ENCODE data around the gene TRAPPC14. TPM values are rescaled to one million over a fixed set of nuclear protein-coding genes. Genes with fewer than 3 reads are reported as not detected.
"Not testable (repeated sequence)": the region's sequence is repeated elsewhere in the genome, so short reads cannot be mapped to it uniquely, and the experiment has no call there.

The TRAPPC14 gene, protein sequence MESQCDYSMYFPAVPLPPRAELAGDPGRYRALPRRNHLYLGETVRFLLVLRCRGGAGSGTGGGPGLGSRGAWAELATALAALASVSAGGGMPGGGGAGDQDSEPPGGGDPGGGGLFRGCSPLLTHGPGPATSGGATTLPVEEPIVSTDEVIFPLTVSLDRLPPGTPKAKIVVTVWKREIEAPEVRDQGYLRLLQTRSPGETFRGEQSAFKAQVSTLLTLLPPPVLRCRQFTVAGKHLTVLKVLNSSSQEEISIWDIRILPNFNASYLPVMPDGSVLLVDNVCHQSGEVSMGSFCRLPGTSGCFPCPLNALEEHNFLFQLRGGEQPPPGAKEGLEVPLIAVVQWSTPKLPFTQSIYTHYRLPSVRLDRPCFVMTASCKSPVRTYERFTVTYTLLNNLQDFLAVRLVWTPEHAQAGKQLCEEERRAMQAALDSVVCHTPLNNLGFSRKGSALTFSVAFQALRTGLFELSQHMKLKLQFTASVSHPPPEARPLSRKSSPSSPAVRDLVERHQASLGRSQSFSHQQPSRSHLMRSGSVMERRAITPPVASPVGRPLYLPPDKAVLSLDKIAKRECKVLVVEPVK
- 10 to 100 TPM; 19.7 to 69.0 (median 35.8) TPM for total RNA-seq

- WGBS = under 1% methylated on average over 51 of the region's 87 CpGs
- DNase-seq (ENCODE audit: low spot score in 2 of 2) = peak; percentile 96 to 98
- peaks cover 55% of the 10 kb centered on the region for H3K4me1 ChIP-seq
These were observed at the start of gene TRAPPC14 for GRCh38 chr7:100158229-100159098. TRAPPC14 (minus strand) TSS chr7:100158723; CDS start chr7:100158499, 224 bp downstream.

GRCh38 chr7:100204454-100204853 is 45.9 kb upstream of the TRAPPC14 start:
- no peak overlapping the region for H3K4me3 ChIP-seq
- WGBS = 86% methylated on average over 9 of the region's 9 CpGs
- no peaks in the 10 kb centered on the region for H3K27me3 ChIP-seq
- no peaks in the 10 kb centered on the region for H3K4me1 ChIP-seq
- DNase-seq (ENCODE audit: low spot score in 2 of 2) = no peak
- H3K36me3 ChIP-seq = no peaks in the 10 kb centered on the region
- TF ChIP-seq POLR2AphosphoS5 (IDR thresholded peaks at IDR 0.05) (no peak), POLR2A (IDR thresholded peaks at IDR 0.05) (no peak), EP300 (IDR thresholded peaks at IDR 0.05) (no peak), CTCF (IDR thresholded peaks at IDR 0.05) (no peak)
- H3K9me3 ChIP-seq = no peaks in the 10 kb centered on the region
- H3K27ac ChIP-seq = no peak overlapping the region

More at GRCh38 chr7:100158229-100159098, at the start of gene TRAPPC14:
- Histone ChIP-seq H3K27ac (peak within 1 kb of the TSS; percentile 32), H3K36me3 (peaks cover 30% of the 10 kb centered on the region), H3K9me3 (no peaks in the 10 kb centered on the region), H3K27me3 (no peaks in the 10 kb centered on the region), H3K4me3 (peak within 1 kb of the TSS; percentile 61)
- TF ChIP-seq POLR2A (IDR thresholded peaks at IDR 0.05) = no peak
- TF ChIP-seq EP300 (IDR thresholded peaks at IDR 0.05) = no peak
- TF ChIP-seq POLR2AphosphoS5 (IDR thresholded peaks at IDR 0.05) = no peak
- TF ChIP-seq CTCF (IDR thresholded peaks at IDR 0.05) = no peak

DNA sequence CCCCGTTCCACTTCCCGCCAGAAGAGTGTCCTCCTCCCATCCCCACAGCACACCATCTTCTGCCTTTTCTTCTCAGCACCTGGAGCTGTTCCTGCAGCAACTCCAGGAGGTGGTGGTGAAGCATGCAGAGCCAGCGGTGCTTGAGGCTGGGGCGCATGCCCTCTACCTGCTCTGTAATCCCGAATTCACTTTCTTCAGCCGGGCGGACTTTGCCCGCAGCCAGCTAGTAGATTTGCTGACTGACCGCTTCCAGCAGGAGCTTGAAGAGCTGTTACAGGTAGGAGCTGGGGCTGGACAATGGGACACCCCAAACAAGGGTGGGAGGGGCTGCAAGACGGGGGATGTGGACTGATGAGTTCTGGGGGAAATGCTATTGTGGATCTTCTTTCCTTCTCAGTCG is 42.2 kb upstream of the TRAPPC14 start:
- Histone ChIP-seq H3K4me3 (no peak overlapping the region), H3K4me1 (no peaks in the 10 kb centered on the region), H3K27me3 (no peaks in the 10 kb centered on the region), H3K9me3 (no peaks in the 10 kb centered on the region), H3K27ac (no peak overlapping the region), H3K36me3 (no peaks in the 10 kb centered on the region)
- DNase-seq (ENCODE audit: low spot score in 2 of 2) = no peak
- TF ChIP-seq EP300 (IDR thresholded peaks at IDR 0.05) (no peak), CTCF (IDR thresholded peaks at IDR 0.05) (no peak), POLR2AphosphoS5 (IDR thresholded peaks at IDR 0.05) (no peak), POLR2A (IDR thresholded peaks at IDR 0.05) (no peak)
- WGBS = 89% methylated on average over 10 of the region's 11 CpGs

GRCh38 chr7:100198266-100198665 is 39.7 kb upstream of the TRAPPC14 start:
- WGBS = 90% methylated on average over 10 of the region's 10 CpGs
- Histone ChIP-seq H3K9me3 (no peaks in the 10 kb centered on the region), H3K4me3 (no peak overlapping the region), H3K36me3 (no peaks in the 10 kb centered on the region), H3K27ac (no peak overlapping the region), H3K4me1 (no peaks in the 10 kb centered on the region), H3K27me3 (no peaks in the 10 kb centered on the region)
- no peak for TF ChIP-seq CTCF (IDR thresholded peaks at IDR 0.05)
- TF ChIP-seq EP300 (IDR thresholded peaks at IDR 0.05) = no peak
- TF ChIP-seq POLR2AphosphoS5 (IDR thresholded peaks at IDR 0.05) = no peak
- TF ChIP-seq POLR2A (IDR thresholded peaks at IDR 0.05) = no peak
- DNase-seq (ENCODE audit: low spot score in 2 of 2) = no peak

DNA sequence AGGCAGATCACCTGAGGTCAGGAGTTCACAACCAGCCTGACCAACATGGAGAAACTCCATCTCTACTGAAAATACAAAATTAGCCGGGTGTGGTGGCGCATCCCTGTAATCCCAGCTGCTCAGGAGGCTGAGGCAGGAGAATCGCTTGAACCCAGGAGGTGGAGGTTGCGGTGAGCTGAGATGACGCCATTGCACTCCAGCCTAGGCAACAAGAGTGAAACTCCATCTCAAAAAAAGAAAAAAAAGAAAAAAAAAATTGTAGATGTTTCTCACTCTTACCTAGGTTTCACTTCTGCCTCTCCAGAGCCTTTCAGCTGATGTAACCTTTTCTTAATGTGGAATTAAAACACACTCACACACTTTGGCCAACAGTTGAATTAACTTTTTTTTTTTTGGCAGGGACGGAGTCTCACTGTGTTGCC is 37.4 kb upstream of the TRAPPC14 start:
- not testable (repeated sequence) for H3K27ac ChIP-seq; H3K36me3 ChIP-seq; H3K9me3 ChIP-seq; H3K4me1 ChIP-seq; H3K4me3 ChIP-seq; H3K27me3 ChIP-seq; DNase-seq (ENCODE audit: low spot score in 2 of 2)
- 93% methylated on average over 6 of the region's 6 CpGs for WGBS

All from suprapubic skin (tissue), 4 donors.